Type B pancreatic cell (in vitro differentiated cells): ENCODE data around the gene IFFO2. TPM values are rescaled to one million over a fixed set of nuclear protein-coding genes. Genes with fewer than 3 reads are reported as not detected.
A peak's percentile ranks its signal among the peaks of the same experiment; 100 is the strongest.

Experiments used
- DNase-seq: peaks from one replicate; pipeline ENCODE4 v3.0.0; 2021; ENCODE audit warnings: mixed read lengths; ENCODE audit not compliant: unreplicated experiment; ENCODE audit errors: extremely low spot score
- H3K27ac Mint-ChIP-seq: 2 replicates; pipeline ENCODE4 v1.8.0; 2021; ENCODE audit warnings: mild to moderate bottlenecking, mixed read lengths
- H3K27me3 Mint-ChIP-seq: 2 replicates; pipeline ENCODE4 v1.8.0; 2021; ENCODE audit warnings: mixed read lengths
- H3K36me3 Mint-ChIP-seq: 2 replicates; pipeline ENCODE4 v1.8.0; 2021; ENCODE audit warnings: mixed read lengths
- H3K4me1 Mint-ChIP-seq: one replicate; pipeline ENCODE4 v1.8.0; 2021; ENCODE audit warnings: mixed read lengths; ENCODE audit not compliant: unreplicated experiment
- H3K4me3 Mint-ChIP-seq: 2 replicates; pipeline ENCODE4 v1.8.0; 2021; ENCODE audit warnings: mild to moderate bottlenecking, mixed read lengths
- H3K9me3 Mint-ChIP-seq: 2 replicates; pipeline ENCODE4 v1.8.0; 2021; ENCODE audit warnings: mixed read lengths
- total RNA-seq: library from RNA; stranded (reverse); gene quantifications from 2 replicates; pipeline ENCODE4 v1.2.1, GENCODE V29; 2021; ENCODE audit warnings: low replicate concordance
- TF ChIP-seq, protein P1 (sequence below): fragments of 200-600 bp; sonication (generic); conservative IDR thresholded peaks from 2 replicates; pipeline ENCODE4 v1.5.0; 2021; ENCODE audit warnings: antibody characterized with exemption, mild to moderate bottlenecking

The IFFO2 gene
- total RNA-seq, 1 donor from 2014 or later, result 11.3 TPM

DNA sequence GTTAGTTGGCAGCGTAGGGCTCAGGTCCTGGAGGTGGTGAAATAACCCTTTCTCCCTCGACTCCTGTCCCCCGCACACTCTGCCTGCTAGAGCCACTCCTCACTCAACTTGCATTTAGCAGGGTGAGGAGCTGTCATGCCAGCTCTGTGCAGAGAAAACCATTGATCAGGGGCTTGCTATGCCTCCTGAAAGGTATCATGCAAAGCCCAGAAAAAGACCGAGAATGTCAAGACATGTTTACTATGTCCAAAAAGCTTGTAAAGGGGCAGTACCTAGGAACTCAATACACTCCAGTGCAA lies 72.1 kb downstream of the IFFO2 start:
- Mint-ChIP-seq H3K27me3 (no peaks in the 10 kb centered on the region), H3K9me3 (no peaks in the 10 kb centered on the region), H3K4me1 (no peaks in the 10 kb centered on the region), H3K27ac (no peak overlapping the region), H3K36me3 (no peaks in the 10 kb centered on the region), H3K4me3 (no peak overlapping the region)
- TF ChIP-seq, protein P1, sequence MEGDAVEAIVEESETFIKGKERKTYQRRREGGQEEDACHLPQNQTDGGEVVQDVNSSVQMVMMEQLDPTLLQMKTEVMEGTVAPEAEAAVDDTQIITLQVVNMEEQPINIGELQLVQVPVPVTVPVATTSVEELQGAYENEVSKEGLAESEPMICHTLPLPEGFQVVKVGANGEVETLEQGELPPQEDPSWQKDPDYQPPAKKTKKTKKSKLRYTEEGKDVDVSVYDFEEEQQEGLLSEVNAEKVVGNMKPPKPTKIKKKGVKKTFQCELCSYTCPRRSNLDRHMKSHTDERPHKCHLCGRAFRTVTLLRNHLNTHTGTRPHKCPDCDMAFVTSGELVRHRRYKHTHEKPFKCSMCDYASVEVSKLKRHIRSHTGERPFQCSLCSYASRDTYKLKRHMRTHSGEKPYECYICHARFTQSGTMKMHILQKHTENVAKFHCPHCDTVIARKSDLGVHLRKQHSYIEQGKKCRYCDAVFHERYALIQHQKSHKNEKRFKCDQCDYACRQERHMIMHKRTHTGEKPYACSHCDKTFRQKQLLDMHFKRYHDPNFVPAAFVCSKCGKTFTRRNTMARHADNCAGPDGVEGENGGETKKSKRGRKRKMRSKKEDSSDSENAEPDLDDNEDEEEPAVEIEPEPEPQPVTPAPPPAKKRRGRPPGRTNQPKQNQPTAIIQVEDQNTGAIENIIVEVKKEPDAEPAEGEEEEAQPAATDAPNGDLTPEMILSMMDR, result peak; percentile 48
- DNase-seq, result no peak

- Mint-ChIP-seq H3K9me3 (no peaks in the 10 kb centered on the region), H3K4me3 (no peak overlapping the region), H3K27me3 (no peaks in the 10 kb centered on the region), H3K36me3 (no peaks in the 10 kb centered on the region), H3K4me1 (no peaks in the 10 kb centered on the region), H3K27ac (no peak overlapping the region)
- TF ChIP-seq, protein P1, result peak; percentile 89
- peak; percentile 82 for DNase-seq
Measured at GRCh38 chr1:18883636-18884418, 72.6 kb downstream of the IFFO2 start.

DNA sequence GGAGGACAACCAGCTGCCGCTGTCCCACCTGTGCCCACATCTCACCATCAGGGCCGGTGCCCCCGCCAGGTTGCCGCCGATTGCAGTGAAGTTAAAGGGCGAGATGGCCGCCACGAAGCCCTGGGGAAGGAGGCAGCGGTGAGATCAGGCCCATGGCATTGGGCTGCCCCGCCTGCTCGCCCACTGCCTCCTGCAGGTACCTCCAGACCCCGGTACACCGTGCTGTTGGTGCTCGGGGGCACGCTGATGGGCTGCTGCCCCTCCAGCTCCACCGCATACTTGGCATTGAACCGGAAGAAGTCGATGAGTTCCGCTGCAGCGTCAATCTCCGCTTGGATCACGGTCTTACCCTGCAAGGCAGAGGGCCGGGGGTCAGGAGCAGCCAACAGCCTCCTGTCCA lies 73.4 kb downstream of the IFFO2 start:
- Mint-ChIP-seq H3K27me3 (no peaks in the 10 kb centered on the region), H3K4me3 (no peak overlapping the region), H3K27ac (no peak overlapping the region), H3K4me1 (no peaks in the 10 kb centered on the region), H3K36me3 (no peaks in the 10 kb centered on the region), H3K9me3 (no peaks in the 10 kb centered on the region)
- TF ChIP-seq, protein P1, result no peak
- no peak for DNase-seq

- TF ChIP-seq, protein P1, result no peak
- Mint-ChIP-seq H3K4me3 (no peak overlapping the region), H3K4me1 (no peaks in the 10 kb centered on the region), H3K27me3 (no peaks in the 10 kb centered on the region), H3K9me3 (no peaks in the 10 kb centered on the region), H3K27ac (no peak overlapping the region), H3K36me3 (no peaks in the 10 kb centered on the region)
- DNase-seq, result no peak
Measured at GRCh38 chr1:18882486-18882885, 74.0 kb downstream of the IFFO2 start.

DNA sequence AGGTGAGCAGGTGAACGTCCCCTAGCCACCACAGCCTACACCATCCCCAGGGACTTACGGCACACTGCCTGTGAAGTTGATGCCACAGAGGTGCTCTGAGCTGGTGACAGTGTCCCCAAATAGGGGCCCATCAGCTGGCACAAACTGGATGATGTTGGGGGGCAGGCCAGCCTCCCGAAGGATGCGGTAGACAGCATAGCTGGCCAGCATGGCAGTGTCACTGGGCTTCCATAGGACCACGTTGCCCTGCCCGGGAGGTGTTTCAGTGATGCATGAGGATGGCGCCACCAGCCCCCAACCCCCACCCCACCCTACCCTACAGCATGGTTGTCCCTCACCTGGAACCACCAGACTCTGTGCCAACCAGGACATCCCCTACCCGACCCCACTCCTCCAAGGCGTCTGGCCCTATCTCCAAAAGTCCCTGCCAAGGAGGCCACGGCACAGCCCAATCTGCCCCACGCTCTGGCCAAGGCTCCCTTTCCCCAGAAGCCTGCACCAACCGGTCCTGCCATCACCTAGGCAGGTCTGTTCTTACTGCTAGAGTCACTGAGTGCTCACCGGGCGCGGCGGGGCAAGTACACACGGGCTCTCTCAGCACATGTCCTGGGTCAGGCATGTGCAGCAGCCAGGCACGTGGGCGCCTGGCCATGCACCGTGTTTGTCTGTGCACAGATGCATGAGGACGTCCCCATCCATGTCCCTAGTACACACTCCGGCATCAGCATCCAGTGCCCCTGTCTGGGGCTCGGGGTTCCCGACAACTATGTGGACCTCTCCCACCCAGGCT lies 74.6 kb downstream of the IFFO2 start:
- Mint-ChIP-seq H3K9me3 (no peaks in the 10 kb centered on the region), H3K27ac (no peak overlapping the region), H3K36me3 (no peaks in the 10 kb centered on the region), H3K27me3 (no peaks in the 10 kb centered on the region), H3K4me1 (no peaks in the 10 kb centered on the region), H3K4me3 (no peak overlapping the region)
- TF ChIP-seq, protein P1, result no peak
- no peak for DNase-seq
